COR-L47 (cell line): ENCODE measurements around the gene ESYT2.

ENCODE experiments used
- DNase-seq: peaks from one replicate; lab custom pipeline; 2025; lab: John Stamatoyannopoulos, UW

The ESYT2 gene

DNA sequence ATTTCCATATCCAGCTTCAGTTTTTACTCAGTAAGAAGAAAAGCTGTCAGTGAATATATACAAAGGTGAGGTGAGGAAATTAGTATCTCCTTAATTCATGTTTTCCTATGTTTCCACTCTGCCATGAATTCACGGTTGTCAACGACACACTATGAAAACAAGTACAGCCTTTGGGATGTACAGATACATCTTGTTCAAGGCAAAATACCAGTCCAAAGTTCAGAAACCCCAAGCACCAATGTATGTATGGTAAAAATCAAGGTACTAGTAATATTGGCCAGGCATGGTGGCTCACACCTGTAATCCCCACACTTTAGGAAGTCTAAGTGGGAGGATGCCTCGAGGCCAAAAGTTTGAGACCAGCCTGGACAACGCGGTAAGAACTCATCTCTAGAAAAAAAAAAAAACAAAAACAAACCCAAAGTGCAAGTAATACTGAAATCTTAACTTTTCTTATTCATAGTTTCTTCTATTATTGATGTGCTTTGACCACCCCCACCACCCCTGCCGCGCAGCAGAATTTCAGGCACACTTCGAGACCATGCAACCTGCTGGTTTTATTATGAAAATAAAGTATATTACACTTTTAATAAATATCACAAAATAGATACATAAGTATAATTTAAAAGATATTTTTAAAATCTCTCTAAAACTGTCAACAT is 3.5 kb downstream of the ESYT2 start:
- DNase-seq: no peak

DNA sequence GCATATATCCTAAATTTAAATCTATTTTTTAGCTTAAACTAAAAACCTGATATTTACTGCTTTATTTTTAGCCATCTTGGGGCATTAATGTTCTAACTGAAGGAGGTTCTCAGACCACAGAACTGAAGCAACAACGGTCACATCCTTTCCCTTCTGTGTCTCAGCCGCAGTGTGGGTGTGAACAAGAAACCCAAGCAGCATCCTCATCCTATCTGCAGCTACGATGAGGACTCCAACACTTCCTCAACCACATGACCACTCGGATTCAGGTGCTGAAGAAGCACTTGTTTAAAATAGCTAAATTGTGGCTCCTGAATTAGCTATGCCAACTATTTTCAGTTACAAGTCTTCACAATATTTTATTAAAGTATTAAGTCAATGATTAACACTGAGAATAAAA is 5.3 kb downstream of the ESYT2 start:
- no peak for DNase-seq

DNA sequence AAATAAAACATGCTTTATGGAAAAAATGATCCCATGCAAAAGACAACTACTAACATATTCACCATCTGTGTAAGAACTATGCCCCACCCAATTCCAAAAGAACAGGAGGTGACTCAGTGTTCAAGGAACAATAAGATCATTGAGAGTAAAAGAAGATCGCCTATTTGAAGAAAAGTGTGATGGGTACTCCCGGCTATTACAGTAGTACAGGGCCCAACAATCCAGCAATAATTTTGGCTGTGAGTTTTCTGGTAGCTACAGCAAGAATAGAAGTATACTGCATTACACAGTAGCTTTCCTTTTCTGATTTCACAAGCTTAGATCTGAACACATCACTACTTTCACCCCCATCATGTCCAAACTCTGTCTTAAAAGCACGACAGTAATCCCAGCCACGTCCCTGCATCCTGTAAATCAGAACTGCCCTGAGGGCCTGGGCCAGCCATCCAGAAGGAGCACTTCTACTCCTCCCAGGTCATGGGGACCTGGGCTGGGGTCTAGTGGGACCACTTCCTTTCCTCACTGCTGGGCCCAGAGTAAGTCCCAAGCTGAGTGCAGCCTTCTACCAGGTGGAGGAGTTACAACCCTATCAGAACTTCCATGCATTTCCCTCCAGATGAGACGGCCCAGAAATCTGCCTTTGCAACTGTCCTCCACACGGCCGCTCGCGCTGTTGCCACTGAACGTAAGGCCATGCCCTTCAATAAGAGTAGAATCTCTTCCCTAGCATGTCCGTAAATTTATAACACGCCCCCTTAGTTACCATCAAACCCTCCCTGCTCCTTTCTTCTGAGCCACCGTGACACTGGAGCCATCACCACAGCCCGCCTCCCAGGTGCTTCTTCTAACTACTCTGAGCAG is 7.9 kb downstream of the ESYT2 start:
- DNase-seq: no peak

GRCh38 chr7:158820656-158821055 is 8.7 kb downstream of the ESYT2 start:
- DNase-seq: no peak

- DNase-seq: no peak
Observed at GRCh38 chr7:158819571-158820203, 9.6 kb downstream of the ESYT2 start.

- DNase-seq: peak; percentile 62
Observed at GRCh38 chr7:158818325-158819213, 10.7 kb downstream of the ESYT2 start.

DNA sequence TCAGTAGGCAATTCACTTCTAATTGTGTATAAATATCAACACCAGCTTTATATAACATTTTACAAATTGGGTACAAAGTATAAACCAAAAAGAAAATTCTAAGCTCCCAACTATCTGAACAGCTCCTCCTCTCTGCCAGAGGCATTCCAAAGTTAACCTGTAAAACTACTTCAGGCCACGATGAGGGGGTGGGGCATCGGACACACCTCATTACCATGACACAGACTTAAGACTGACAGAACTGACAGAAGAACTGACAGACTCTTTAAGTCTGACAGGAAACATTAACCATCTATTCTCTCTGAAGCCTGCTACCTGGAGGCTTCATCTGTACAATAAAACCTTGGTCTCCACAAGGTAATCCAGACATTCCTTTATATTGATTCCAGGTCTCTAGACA is 12.3 kb downstream of the ESYT2 start:
- no peak for DNase-seq

GRCh38 chr7:158816271-158816670 is 13.0 kb downstream of the ESYT2 start:
- no peak for DNase-seq

- no peak for DNase-seq
Observed at GRCh38 chr7:158815800-158816128, 13.5 kb downstream of the ESYT2 start.

DNA sequence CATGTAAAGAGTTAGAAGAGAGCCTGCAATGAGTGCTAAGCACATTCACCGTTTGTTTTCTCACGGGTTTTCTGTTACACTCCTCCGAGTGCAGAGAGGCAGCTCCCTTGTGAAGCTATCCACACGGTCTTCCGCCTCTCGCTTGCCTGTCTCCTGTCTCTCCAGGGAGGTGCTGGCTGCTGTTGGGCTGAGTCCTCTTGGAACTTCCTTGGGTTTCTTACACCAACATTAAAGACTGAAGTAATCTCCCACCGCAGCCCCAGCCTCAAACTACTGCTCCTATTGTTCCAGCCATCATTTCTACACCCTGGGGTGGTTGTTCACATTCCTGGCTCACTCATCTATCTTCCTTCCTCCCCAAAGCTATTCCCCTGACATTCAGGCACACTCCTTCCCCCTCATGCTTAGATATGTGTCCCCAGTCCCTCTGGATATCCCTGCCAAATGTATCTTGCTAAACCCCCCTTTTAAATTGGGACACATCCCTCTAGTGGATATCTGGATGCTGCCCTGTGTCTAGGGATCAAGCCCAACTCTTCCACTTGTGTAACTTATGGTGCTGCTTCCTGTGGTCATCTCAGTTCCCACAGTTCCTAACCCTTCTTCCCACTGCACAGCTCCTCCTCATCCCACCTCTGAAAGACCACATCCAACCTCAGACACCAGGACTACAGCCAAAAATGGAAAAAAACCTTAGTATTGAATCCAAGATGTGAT is 14.1 kb downstream of the ESYT2 start:
- DNase-seq: no peak

DNA sequence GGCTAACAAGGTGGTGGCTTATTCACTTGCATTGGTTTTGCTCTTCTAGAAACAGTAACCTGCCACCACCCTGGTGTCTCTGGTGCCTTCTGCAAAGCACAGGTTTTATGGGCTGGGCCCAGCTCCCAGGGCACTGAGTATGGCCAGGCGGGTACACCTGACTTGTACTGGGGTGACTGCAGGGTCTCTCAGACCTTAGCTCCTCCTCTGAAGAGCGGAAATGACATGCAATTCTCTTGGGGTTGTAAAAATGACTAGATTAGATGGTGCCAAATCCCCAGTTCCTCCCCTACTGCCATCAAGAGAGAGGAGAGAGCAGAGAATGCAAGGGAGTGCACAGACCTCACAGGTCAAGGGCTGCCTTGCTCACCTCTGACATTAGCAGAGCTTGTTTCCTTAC is 14.7 kb downstream of the ESYT2 start:
- DNase-seq: no peak

DNA sequence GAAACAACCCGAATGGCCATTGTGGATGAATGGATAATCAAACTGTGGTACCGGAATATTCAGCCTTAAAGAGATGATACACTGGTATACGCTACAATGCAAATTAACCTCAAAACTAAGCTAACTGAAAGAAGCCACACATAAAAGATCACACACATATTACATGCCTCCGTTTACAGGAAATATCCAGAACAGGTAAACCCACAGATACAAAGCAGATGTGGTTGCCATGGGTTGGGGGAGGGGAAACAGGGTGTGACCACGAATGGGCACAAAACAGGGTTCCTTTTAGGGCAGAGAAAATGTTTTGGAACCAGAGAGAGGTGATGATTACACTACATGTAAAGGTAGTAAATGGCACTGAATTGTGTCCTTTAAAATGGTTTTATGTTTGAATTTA is 16.6 kb downstream of the ESYT2 start:
- DNase-seq: no peak

DNA sequence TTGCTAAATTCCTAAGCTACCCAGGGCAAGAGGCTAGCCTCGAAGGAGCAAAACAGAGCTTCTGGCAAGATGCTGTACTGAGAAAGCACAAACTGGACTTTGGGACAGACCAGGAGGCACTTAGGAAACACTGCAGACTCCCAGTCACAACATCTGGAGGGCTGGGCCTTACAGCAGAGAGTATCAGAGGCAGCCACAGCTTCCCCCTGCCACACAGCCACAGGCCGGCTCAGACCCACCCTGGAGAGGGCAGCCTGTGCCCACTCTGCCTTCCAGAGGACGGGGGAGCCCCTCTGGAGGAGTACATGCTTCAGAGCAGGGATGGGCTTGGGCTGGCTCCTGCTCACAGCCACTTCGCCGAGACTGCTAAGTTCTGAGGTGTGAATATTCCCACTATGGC is 17.4 kb downstream of the ESYT2 start:
- no peak for DNase-seq

DNA sequence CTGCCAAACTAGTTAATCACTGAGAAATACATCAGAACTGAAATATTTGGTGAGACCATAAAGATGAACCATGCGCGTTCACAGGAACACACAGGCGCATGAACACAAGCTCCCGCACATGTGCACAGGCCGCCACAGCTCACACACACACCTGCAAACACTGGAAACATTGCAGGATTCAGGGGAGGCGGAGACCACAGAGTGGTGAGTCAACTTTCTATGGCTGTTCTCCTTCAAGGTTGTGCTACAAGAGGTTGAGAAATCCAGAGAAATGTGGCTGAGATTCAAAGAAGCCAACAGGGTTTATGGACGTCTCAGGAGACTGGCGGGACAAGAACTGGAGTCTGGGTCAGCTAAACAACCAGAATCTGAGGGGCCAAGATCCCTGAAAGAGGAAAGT is 17.8 kb downstream of the ESYT2 start:
- no peak for DNase-seq

- DNase-seq: no peak
Observed at GRCh38 chr7:158810846-158811245, 18.5 kb downstream of the ESYT2 start.

DNA sequence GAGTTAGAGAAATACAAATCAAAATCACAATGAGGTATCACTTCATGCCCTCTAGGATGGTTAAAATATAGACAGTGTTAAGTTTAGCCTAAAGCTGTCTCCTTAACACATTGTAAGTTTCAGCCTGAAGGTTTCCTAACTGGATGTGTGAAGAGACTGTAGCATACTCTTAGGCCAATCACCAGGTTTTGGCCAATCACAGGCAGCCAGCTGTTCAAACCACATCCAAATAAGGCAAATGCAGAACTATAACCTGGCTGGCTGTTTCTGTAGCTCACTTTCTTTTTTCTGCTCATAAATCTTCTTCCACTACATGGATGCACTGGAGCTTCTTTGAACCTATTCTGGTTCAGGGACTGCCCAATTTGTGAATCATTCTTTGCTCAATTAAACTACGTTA is 19.7 kb downstream of the ESYT2 start:
- DNase-seq: no peak

DNA sequence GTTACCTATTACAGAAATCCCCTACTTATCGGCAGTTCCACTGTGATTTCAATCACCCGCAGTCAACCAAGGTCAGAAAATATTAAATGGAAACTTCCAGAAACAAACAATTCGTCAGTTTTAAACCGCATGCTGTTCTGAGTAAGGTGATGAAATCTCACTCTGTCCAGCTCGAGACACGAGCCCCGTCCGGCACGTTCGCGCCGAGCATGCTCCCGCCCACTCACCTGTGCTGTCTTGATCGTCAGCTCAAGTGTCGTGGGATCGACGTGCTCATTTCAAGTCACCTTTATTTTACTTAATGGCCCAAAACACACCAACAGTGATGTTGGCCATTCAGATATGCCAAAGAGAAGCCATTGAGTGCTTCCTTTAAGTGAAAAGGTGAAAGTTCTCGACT is 21.2 kb downstream of the ESYT2 start:
- DNase-seq: no peak

DNA sequence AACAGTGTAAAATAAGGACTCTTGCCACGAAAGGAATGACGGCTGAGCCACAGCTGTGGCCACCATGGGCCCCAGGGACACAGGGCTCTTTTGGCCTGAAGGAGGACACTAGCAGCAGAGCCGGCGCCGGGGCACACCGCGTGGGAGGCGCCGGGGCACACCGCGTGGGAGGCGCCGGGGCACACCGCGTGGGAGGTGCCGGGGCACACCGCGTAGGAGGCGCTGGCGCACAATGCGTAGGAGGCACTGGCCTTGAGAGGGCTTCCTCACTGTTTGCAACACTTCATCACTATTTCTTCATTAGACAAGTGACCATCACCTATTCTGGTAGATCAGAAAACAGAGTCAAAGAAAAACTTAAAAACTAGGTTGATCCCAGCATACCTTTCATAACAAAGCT is 23.4 kb downstream of the ESYT2 start:
- no peak for DNase-seq

GRCh38 chr7:158805414-158805813 is 23.9 kb downstream of the ESYT2 start:
- DNase-seq: no peak

GRCh38 chr7:158804335-158804734 is 25.0 kb downstream of the ESYT2 start:
- DNase-seq: no peak

DNA sequence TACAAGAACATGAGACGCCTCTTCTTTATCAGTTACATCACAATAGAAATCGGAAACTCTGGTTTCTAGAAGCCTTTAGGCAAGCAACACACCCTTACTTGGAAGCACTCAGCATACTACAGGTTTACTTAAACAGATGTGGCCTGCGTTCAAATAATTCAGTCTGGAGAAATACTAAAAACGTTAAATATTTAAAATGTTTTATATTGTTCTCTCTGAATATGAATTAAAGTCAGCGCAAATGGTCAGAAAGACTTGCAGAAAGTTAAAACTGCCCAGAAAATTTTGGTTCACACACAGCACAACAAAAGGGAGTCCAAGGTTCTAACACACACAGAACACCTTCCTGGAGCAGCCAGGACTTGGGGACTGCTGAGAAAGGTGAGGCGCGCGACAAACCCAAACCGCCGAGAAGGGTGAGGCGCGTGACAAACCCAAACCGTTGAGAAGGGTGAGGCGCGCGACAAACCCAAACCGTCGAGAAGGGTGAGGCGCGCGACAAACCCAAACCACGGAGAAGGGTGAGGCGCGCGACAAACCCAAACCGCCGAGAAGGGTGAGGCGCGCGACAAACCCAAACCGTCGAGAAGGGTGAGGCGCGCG is 25.8 kb downstream of the ESYT2 start:
- DNase-seq: no peak
